Activated T-cell treated with anti-CD3 and anti-CD28 coated beads, Interleukin-2, amount 50 U/mL, for 1 hour (primary cell): Measurements from ENCODE around the gene LITAF.
A peak's percentile ranks its signal among the peaks of the same experiment; 100 is the strongest.
"Not testable (repeated sequence)": the region's sequence is repeated elsewhere in the genome, so short reads cannot be mapped to it uniquely, and the experiment has no call there.

ENCODE experiments used
- DNase-seq: peaks from one replicate; pipeline ENCODE4 v3.0.0-alpha.2; 2020

LITAF gene

GRCh38 chr16:11571549-11571948 is 15.2 kb downstream of the LITAF start:
- no peak for DNase-seq

GRCh38 chr16:11570806-11571205 is 15.9 kb downstream of the LITAF start:
- no peak for DNase-seq

GRCh38 chr16:11570258-11570657 is 16.5 kb downstream of the LITAF start:
- DNase-seq, result no peak

- DNase-seq, result no peak
Observed at GRCh38 chr16:11566398-11566797, 20.3 kb downstream of the LITAF start.

- peak; percentile 16 for DNase-seq
Observed at GRCh38 chr16:11565665-11566064, 21.1 kb downstream of the LITAF start.

- peak; percentile 20 for DNase-seq
Observed at GRCh38 chr16:11564046-11564926, 22.4 kb downstream of the LITAF start.

GRCh38 chr16:11563493-11564040 is 23.2 kb downstream of the LITAF start:
- peak; percentile 43 for DNase-seq

GRCh38 chr16:11562941-11563340 is 23.8 kb downstream of the LITAF start:
- DNase-seq, result peak; percentile 17

- peak; percentile 16 for DNase-seq
Observed at GRCh38 chr16:11562411-11562810, 24.3 kb downstream of the LITAF start.

GRCh38 chr16:11561856-11562255 is 24.9 kb downstream of the LITAF start:
- peak; percentile 21 for DNase-seq

- DNase-seq, result no peak
Observed at GRCh38 chr16:11561454-11561805, 25.3 kb downstream of the LITAF start.

GRCh38 chr16:11560701-11561453 is 25.8 kb downstream of the LITAF start:
- peak; percentile 73 for DNase-seq

- not testable (repeated sequence) for DNase-seq
Observed at GRCh38 chr16:11558308-11558823, 28.4 kb downstream of the LITAF start.

GRCh38 chr16:11557801-11558200 is 28.9 kb downstream of the LITAF start:
- DNase-seq, result no peak

GRCh38 chr16:11556945-11557720 is 29.6 kb downstream of the LITAF start:
- no peak for DNase-seq

GRCh38 chr16:11556214-11556819 is 30.4 kb downstream of the LITAF start:
- DNase-seq, result no peak

GRCh38 chr16:11554053-11554452 is 32.7 kb downstream of the LITAF start:
- DNase-seq, result no peak

GRCh38 chr16:11553371-11553770 is 33.3 kb downstream of the LITAF start:
- DNase-seq, result no peak

- DNase-seq, result no peak
Observed at GRCh38 chr16:11552440-11552839, 34.3 kb downstream of the LITAF start.

GRCh38 chr16:11551842-11552241 is 34.9 kb downstream of the LITAF start:
- DNase-seq, result no peak

GRCh38 chr16:11550791-11551498 is 35.8 kb downstream of the LITAF start:
- DNase-seq, result no peak
